COLO829 (cell line): Measurements from ENCODE around the gene KDM4C.
"Not testable (repeated sequence)": the region's sequence is repeated elsewhere in the genome, so short reads cannot be mapped to it uniquely, and the experiment has no call there.

Source experiments
- DNase-seq: peaks from one replicate; pipeline ENCODE4 v3.0.0; 2012; ENCODE audit warnings: low spot score

The KDM4C gene

GRCh38 chr9:6931913-6932312 is 174.1 kb downstream of the KDM4C start:
- DNase-seq = no peak

DNA sequence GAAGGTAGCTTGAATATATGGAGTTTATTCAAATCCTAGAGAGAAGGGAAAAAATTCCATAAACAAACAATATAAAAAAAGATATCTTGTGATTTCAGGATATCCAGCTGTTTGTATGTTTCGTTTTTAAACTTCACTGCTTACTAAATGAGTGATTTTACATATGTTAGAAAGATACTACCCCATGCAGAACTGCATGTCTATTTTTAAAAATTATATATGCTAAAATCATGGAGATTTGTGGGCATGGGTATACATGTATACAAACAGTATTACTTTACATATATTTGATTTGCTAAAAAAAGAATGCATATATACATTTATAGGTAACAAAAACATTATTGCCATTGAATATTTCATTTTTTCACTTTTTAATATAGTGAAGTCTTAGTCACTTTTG is 178.3 kb downstream of the KDM4C start:
- DNase-seq = no peak

GRCh38 chr9:6937209-6937608 is 179.4 kb downstream of the KDM4C start:
- no peak for DNase-seq

- peak; percentile 17 for DNase-seq
These were observed 180.7 kb downstream of the KDM4C start for GRCh38 chr9:6938447-6938846.

DNA sequence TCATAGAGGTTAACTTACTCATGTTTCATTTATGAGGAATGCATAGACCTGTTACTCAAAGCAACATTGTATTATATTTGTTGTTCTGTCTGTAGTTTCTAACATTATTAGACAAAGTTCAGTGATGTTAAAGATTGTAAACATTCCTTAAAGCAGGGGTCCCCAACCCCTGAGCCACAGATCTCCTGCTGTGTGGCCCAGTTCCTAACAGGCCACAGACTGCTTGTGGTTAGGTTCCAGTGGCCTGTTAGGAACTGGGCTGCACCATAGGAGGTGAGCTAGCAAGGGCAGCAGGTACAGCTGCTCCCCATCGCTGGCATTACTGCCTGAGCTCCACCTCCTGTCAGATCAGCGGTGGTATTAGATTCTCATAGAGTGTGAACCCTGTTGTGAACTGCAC is 181.1 kb downstream of the KDM4C start:
- DNase-seq = no peak

DNA sequence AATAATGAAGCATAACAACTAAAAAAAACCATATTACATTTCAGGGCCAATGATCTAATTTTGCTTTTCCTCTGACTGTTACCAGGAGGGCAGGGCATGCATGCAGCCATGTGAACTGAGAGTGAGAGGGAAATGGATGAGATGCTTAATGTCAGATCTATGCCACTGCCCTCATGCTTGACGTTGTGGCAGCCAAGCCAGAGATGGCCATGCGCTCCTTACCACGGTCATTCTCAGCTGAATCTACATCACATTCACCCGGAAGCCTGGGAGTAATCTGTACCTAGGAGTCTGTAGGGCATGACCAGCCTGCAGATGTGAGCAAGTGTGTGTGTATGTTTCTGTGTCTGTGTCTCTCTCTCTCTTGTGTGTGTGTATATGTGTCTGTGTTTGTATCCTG is 183.7 kb downstream of the KDM4C start:
- DNase-seq = no peak

- no peak for DNase-seq
These were observed 184.6 kb downstream of the KDM4C start for GRCh38 chr9:6942406-6942805.

- DNase-seq = no peak
These were observed 185.5 kb downstream of the KDM4C start for GRCh38 chr9:6943293-6943692.

DNA sequence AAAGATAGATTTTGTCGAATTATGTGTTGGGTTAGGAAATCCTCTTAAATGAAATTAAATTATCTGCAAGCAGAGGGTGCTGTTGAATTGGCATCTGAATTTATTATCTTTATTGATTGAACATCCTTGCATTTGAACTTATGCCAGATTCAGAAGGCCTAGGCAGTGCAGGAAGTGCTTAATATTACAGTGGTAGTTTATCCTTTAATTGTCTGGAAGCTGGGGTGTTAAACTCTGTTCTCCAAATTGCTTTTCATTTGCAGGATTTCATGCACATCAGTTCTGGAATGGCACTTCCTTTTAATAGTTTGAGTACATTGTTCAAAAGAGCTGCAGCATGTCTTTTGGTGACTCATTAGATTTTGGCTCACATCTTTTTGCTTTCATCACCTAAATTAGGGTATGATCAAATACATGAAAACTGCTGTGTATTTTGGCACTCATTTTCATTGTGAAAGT is 186.3 kb downstream of the KDM4C start:
- no peak for DNase-seq

DNA sequence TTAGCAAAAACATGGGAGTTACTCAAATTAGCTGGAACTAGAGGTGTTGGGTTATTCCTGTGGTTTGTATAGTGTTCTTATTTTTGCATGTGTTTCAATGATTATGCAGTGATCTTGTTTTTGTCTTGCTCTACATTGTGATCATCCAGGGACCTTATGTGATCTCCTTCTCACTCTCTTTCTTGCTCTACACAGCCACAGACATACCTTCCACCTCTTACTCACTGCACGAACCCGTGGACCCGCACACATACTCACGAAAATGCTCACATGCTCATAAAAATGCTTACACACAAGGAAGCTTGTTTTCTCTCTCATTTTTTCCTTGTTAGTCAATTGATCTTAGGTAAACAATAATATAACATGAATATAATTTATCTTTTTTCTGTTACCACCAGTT is 187.1 kb downstream of the KDM4C start:
- DNase-seq = no peak

DNA sequence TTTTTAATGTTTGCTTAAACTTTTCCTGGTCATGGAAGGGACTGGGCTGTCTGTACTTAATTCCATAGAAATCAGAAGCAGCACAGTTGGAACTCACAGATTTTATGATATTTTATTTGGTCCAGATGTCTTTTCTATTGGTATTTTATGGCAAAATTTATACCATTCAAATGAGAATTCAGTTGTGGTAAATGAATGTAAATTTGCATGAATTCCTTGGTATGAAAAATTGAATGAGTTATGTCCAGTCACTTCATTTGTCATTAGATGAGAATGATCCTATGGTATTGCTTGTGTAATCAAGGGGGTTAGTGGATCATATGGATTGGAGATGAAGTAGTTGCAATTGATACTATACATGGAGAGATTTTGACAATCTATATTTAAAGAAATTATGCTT is 188.0 kb downstream of the KDM4C start:
- DNase-seq = no peak

DNA sequence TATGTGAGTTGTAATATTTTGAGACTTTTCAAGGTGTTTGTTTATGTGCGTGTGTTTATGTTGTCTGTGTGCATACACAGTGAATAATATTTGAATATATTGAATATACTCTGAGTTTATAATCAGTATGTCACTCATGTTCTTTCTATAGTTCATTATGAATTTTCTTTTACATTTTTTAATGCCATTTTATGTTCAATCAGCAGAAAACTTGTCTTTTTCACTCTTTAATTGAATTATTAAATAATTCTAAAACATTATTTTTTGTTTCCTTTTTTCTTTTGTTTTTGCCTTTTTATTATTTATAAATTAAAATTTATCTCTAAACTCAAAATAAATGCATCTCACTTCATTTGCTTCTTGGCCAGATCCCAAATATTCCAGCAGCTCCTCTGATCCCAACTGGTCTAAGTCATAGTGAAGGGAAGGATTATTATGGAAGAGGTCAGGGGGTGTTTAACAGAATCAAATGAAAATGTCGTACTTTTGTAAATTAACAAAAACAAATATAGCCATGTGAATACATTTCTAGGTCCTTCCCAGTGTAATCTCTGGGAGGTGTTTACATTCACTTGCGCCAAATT is 188.9 kb downstream of the KDM4C start:
- no peak for DNase-seq

DNA sequence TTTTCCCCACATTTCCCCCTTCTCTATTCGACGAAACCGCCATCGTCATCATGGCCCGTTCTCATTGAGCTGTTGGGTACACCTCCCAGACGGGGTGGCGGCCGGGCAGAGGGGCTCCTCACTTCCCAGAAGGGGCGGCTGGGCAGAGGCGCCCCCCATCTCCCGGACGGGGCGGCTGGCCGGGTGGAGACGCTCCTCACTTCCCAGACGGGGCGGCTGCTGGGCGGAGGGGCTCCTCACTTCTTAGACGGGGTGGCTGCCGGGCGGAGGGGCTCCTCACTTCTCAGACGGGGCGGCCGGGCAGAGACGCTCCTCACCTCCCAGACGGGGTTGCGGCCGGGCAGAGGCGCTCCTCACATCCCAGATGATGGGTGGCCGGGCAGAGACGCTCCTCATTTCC is 191.1 kb downstream of the KDM4C start:
- DNase-seq = not testable (repeated sequence)

GRCh38 chr9:6955251-6955921 is 197.6 kb downstream of the KDM4C start:
- DNase-seq = peak; percentile 76

GRCh38 chr9:6956879-6957278 is 199.1 kb downstream of the KDM4C start:
- DNase-seq = no peak

DNA sequence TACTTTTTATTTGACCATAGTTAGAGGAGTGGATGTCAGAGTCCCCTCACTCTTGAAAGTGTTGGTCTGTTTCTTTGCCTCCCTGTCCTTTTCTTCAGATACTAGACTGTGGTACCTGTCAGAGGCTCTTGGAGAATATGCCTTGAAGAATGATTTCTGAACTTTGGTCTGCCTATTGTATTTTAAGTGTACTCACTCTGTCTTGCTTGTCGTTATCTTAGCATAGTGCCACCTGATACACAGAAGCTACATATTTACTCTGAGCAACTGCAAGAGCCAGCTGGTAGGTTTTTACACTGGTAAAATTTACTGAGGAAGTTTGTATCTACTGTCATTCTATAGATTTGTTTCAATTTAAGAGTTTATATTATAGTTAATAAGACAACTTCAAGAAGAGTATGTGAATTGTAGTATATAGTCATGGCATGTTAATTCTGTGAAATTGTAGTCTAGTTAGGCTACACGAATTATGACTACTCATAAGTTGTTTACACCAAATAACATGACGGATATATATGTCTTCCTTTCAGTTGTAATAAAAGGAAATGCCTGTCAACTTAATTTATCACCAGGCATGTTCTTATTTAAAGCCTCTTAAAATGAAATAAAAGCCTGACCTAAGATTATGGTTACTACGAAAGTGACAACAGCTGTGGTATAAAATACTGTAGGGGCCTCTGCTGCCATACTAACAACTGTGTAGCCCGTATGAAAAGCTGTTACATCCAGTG is 201.7 kb downstream of the KDM4C start:
- no peak for DNase-seq

GRCh38 chr9:6960777-6961176 is 203.0 kb downstream of the KDM4C start:
- no peak for DNase-seq

DNA sequence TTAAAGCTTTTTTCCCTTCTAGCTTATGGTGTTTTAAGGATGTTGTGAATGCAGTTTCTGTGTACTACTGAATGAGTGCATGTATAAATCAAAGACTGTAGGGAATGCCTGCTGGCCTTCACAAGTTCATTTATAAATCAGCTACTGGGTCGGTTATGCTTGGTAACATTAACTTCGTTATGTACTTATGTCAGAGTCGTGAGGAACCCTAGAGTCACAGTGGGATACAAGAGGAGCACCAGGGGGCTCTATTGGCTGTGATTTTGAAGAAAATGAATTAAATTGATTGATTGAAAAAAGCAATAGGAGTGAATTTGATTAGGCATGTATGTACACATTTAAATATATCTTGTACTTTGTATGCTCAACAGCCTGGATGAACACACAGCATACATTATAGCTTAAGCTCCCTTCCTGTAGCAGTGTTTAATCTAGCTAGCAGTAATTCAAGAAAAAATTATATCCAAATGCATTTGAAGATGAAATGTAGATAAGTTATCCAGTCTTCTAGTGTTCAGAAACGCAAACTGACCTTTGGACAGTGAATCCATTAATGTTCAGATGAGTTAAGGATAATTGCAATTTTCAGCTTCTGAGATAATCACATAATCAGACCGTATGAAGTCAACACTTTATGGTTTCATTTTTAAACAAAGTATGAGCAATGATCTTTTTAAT is 204.2 kb downstream of the KDM4C start:
- no peak for DNase-seq

GRCh38 chr9:6965566-6965965 is 207.8 kb downstream of the KDM4C start:
- no peak for DNase-seq

- DNase-seq = no peak
These were observed 210.5 kb downstream of the KDM4C start for GRCh38 chr9:6968271-6968670.

- DNase-seq = no peak
These were observed 212.0 kb downstream of the KDM4C start for GRCh38 chr9:6969805-6970204.

GRCh38 chr9:6973089-6973488 is 215.3 kb downstream of the KDM4C start:
- DNase-seq = no peak

- no peak for DNase-seq
These were observed 216.0 kb downstream of the KDM4C start for GRCh38 chr9:6973762-6974161.
